Keratinocyte (primary cell): ENCODE measurements around the gene CHRDL2. TPM values are rescaled to one million over a fixed set of nuclear protein-coding genes. Genes with fewer than 3 reads are reported as not detected.

Experiments
- DNase-seq: peaks from one replicate; pipeline ENCODE4 v3.0.0-alpha.2; 2011; ENCODE audit warnings: low read depth, missing footprints, low spot score
- FAIRE-seq: peaks from 2 replicates; lab custom pipeline; 2011; peaks lifted over from hg19 to GRCh38; lab: Jason Lieb, UNC
- H2AFZ ChIP-seq: 2 replicates; pipeline ENCODE4 v1.6.0; 2012; ENCODE audit warnings: low read length, control low read depth, inconsistent platforms; ENCODE audit not compliant: control insufficient read depth
- H3K27ac ChIP-seq: 2 replicates; pipeline ENCODE4 v1.5.1; 2011; ENCODE audit warnings: low read length; ENCODE audit not compliant: control insufficient read depth, insufficient read depth
- H3K27me3 ChIP-seq: 3 replicates; pipeline ENCODE4 v1.6.0; 2011; ENCODE audit warnings: low read length; ENCODE audit not compliant: control insufficient read depth, insufficient read depth; ENCODE audit errors: extremely low read depth
- H3K36me3 ChIP-seq, 2 experiments: 2 replicates in 1 of 2; 3 replicates in 1 of 2; pipeline ENCODE4 v1.5.1; 2011; ENCODE audit warnings: low read length in 2 of 2, mild to moderate bottlenecking in 1 of 2; ENCODE audit not compliant: control insufficient read depth in 2 of 2, insufficient read depth in 2 of 2; ENCODE audit errors: extremely low read depth in 1 of 2
- H3K4me1 ChIP-seq: 3 replicates; pipeline ENCODE4 v1.5.1; 2011; ENCODE audit warnings: low read length; ENCODE audit not compliant: control insufficient read depth, insufficient read depth; ENCODE audit errors: extremely low read depth
- H3K4me2 ChIP-seq: 3 replicates; pipeline ENCODE4 v1.6.0; 2011; ENCODE audit warnings: low read depth, low read length; ENCODE audit not compliant: control insufficient read depth, insufficient read depth; ENCODE audit errors: extremely low read depth
- H3K4me3 ChIP-seq, 3 experiments: fragments of 200-600 bp in 1 of 3; sonication (generic) in 1 of 3; 2 replicates in 2 of 3; 3 replicates in 1 of 3; pipeline ENCODE4 v1.5.1; 2011 to 2016; ENCODE audit warnings: low read length in 3 of 3, mild to moderate bottlenecking in 3 of 3, control low read depth in 2 of 3, inconsistent platforms in 1 of 3, low read depth in 1 of 3, mixed read lengths in 1 of 3, mixed run types in 1 of 3, moderate library complexity in 1 of 3; ENCODE audit not compliant: control insufficient read depth in 2 of 3, insufficient read depth in 2 of 3; ENCODE audit errors: extremely low read depth in 1 of 3
- H3K79me2 ChIP-seq: 2 replicates; pipeline ENCODE4 v1.6.0; 2012; ENCODE audit warnings: low read length; ENCODE audit not compliant: control insufficient read depth, insufficient read depth
- H3K9ac ChIP-seq: 3 replicates; pipeline ENCODE4 v1.6.0; 2011; ENCODE audit warnings: low read length; ENCODE audit not compliant: control insufficient read depth, insufficient read depth; ENCODE audit errors: extremely low read depth
- H3K9me1 ChIP-seq: 3 replicates; pipeline ENCODE4 v1.6.0; 2011; ENCODE audit warnings: low read length; ENCODE audit not compliant: control insufficient read depth, insufficient read depth; ENCODE audit errors: extremely low read depth
- H3K9me3 ChIP-seq: 2 replicates; pipeline ENCODE4 v1.5.1; 2012; ENCODE audit warnings: low read depth, low read length; ENCODE audit not compliant: control insufficient read depth
- H4K20me1 ChIP-seq: 3 replicates; pipeline ENCODE4 v1.6.0; 2011; ENCODE audit warnings: low read length; ENCODE audit not compliant: control insufficient read depth, insufficient read depth; ENCODE audit errors: extremely low read depth
- CTCF ChIP-seq, 3 experiments: IDR thresholded peaks in 1 of 3; conservative IDR thresholded peaks in 1 of 3; optimal IDR thresholded peaks in 1 of 3; 2 replicates in 2 of 3; 3 replicates in 1 of 3; pipeline versions ENCODE3 to v1.5.1; 2011; ENCODE audit warnings: low read length in 3 of 3, mild to moderate bottlenecking in 3 of 3, moderate library complexity in 2 of 3, control low read depth in 1 of 3, inconsistent platforms in 1 of 3; ENCODE audit not compliant: insufficient read depth in 2 of 3; ENCODE audit errors: extremely low read depth in 1 of 3
- EZH2 ChIP-seq: IDR thresholded peaks from one replicate; pipeline ENCODE4 v1.6.1; 2012; ENCODE audit warnings: inconsistent platforms, mild to moderate bottlenecking, low read length, moderate library complexity
- dilution Hi-C: fragments of 300-500 bp; cut with MboI; formaldehyde crosslinking; loops from one replicate; pipeline ENCODE4 v1.7.0; 2020; ENCODE audit warnings: low sequenced_read_pairs; ENCODE audit not compliant: extremely low pct_ligation_motif_present
- polyA plus RNA-seq, 5 experiments: library from polyadenylated mRNA; depleted of rRNA in 3 of 5; stranded (reverse) in 3 of 5; stranded (forward) in 1 of 5; unstranded in 1 of 5; fragments of >200 nt; gene quantifications; 1 replicate in 1 of 5; 2 replicates in 3 of 5; 3 replicates in 1 of 5; pipeline versions ENCODE4 v1.2.1 to v1.2.3, GENCODE V29; 2011 to 2012; ENCODE audit warnings: missing spikeins in 2 of 5, low read depth in 1 of 5, low replicate concordance in 1 of 5

CHRDL2 gene
- polyA plus RNA-seq, 1 donor (not counting 4 experiments of a cell fraction or from before 2014, with no cell fraction given), result not detected

DNA sequence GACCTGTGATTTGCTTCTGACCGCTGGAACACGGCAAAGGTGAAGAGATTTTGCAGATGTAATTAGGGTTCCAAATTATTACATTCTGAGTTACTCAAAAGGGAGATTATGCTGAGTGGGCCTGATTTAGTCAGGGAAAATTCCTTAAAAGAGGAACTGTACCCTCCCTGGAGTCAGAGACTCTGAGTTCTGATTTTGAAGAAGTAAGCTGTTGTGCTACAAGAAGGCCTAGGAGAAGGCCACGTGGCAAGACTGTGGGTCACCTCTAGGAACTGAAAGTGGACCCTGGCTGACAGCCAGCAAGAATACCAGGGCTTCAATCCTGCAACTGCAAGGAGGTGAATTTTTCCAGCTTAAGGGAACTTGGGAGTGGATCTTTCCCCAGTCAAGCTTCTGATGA lies 45.3 kb downstream of the CHRDL2 start:
- H3K4me1 ChIP-seq, result peaks cover 9% of the 10 kb centered on the region
- H3K4me3 ChIP-seq, result no peak overlapping the region
- no peak for FAIRE-seq
- no peak for DNase-seq
- H3K9me3 ChIP-seq, result no peaks in the 10 kb centered on the region
- H2AFZ ChIP-seq, result no peak overlapping the region
- TF ChIP-seq EZH2, result no peak
- TF ChIP-seq CTCF (optimal IDR thresholded peaks at IDR 0.05 in 1 of 3, IDR thresholded peaks at IDR 0.05 in 1 of 3, conservative IDR thresholded peaks at IDR 0.05 in 1 of 3; ENCODE audit: extremely low read depth in 1 of 3, insufficient read depth in 2 of 3, low read length in 3 of 3), result no peak
- H3K79me2 ChIP-seq, result no peaks in the 10 kb centered on the region
- no peaks in the 10 kb centered on the region for H3K9me1 ChIP-seq
- peaks cover 12% of the 10 kb centered on the region for H3K27me3 ChIP-seq
- dilution Hi-C loops, result no loop called here
- no peaks in the 10 kb centered on the region for H3K36me3 ChIP-seq
- no peak overlapping the region for H3K9ac ChIP-seq
- H4K20me1 ChIP-seq, result no peaks in the 10 kb centered on the region
- H3K27ac ChIP-seq, result no peak overlapping the region
- H3K4me2 ChIP-seq, result no peak overlapping the region

DNA sequence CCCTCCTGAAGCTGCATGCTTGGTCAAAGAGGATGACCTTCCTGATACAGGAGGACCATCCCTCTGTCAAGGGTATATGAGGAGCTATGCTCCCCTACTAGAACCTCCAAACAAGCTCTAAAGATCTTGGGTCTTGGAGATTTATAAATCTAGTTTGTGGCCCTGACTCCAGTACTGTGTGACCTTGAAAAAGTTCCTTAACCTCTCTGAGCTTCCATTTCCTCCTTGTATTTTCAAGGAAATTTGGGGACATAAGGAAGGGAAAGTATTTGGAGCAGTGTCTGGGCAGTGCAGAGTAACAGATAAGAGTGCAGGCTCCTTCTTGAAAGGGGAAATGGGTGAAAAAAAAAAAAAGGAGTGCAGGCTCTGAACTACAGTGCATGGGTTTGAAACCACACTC lies 45.9 kb downstream of the CHRDL2 start:
- TF ChIP-seq CTCF (optimal IDR thresholded peaks at IDR 0.05 in 1 of 3, IDR thresholded peaks at IDR 0.05 in 1 of 3, conservative IDR thresholded peaks at IDR 0.05 in 1 of 3; ENCODE audit: extremely low read depth in 1 of 3, insufficient read depth in 2 of 3, low read length in 3 of 3) (no peak), EZH2 (no peak)
- no peaks in the 10 kb centered on the region for H4K20me1 ChIP-seq
- FAIRE-seq, result no peak
- dilution Hi-C loops, result no loop called here
- H3K9me1 ChIP-seq, result no peaks in the 10 kb centered on the region
- H3K9me3 ChIP-seq, result no peaks in the 10 kb centered on the region
- no peak overlapping the region for H2AFZ ChIP-seq
- H3K27ac ChIP-seq, result no peak overlapping the region
- peaks cover 12% of the 10 kb centered on the region for H3K27me3 ChIP-seq
- no peaks in the 10 kb centered on the region for H3K79me2 ChIP-seq
- peaks cover 9% of the 10 kb centered on the region for H3K4me1 ChIP-seq
- no peaks in the 10 kb centered on the region for H3K36me3 ChIP-seq
- H3K9ac ChIP-seq, result no peak overlapping the region
- DNase-seq, result no peak
- H3K4me2 ChIP-seq, result no peak overlapping the region
- no peak overlapping the region for H3K4me3 ChIP-seq
